Neutrophil (primary cell): Measurements from ENCODE around the gene ME3.

Experiments
- H3K27ac ChIP-seq: fragments of 200-600 bp; sonication (generic); 2 replicates; pipeline ENCODE4 v1.5.1; 2016; ENCODE audit warnings: mild to moderate bottlenecking, moderate library complexity
- H3K27me3 ChIP-seq: fragments of 200-600 bp; sonication (generic); 2 replicates; pipeline ENCODE4 v1.6.0; 2016; ENCODE audit warnings: mild to moderate bottlenecking
- H3K36me3 ChIP-seq: fragments of 200-600 bp; sonication (generic); 2 replicates; pipeline ENCODE4 v1.5.1; 2017
- H3K4me1 ChIP-seq, 2 experiments: fragments of 200-600 bp in 1 of 2; sonication (generic) in 1 of 2; 1 replicate in 1 of 2; 2 replicates in 1 of 2; pipeline versions ENCODE4 v1.5.1 to v1.6.1; 2013 to 2016; ENCODE audit warnings: low read depth in 1 of 2, low read length in 1 of 2, mild to moderate bottlenecking in 1 of 2, moderate library complexity in 1 of 2; ENCODE audit not compliant: control insufficient read depth in 1 of 2, insufficient read depth in 1 of 2
- H3K4me3 ChIP-seq, 2 experiments: fragments of 200-600 bp in 1 of 2; sonication (generic) in 1 of 2; 1 replicate in 1 of 2; 2 replicates in 1 of 2; pipeline ENCODE4 v1.5.1; 2013 to 2016; ENCODE audit warnings: low read depth in 1 of 2, low read length in 1 of 2, mild to moderate bottlenecking in 1 of 2, moderate library complexity in 1 of 2
- H3K9me3 ChIP-seq: fragments of 200-600 bp; sonication (generic); 2 replicates; pipeline ENCODE4 v1.5.1; 2016
- CTCF ChIP-seq: fragments of 200-600 bp; sonication (generic); IDR thresholded peaks from 2 replicates; pipeline ENCODE4 v1.5.1; 2016; ENCODE audit warnings: antibody characterized with exemption

ME3 gene

GRCh38 chr11:86606836-86607481 lies 65.5 kb downstream of the ME3 start:
- Histone ChIP-seq H3K36me3 (no peaks in the 10 kb centered on the region), H3K27ac (no peak overlapping the region), H3K27me3 (no peaks in the 10 kb centered on the region), H3K9me3 (no peaks in the 10 kb centered on the region), H3K4me1 (no peaks in the 10 kb centered on the region), H3K4me3 (no peak overlapping the region)
- TF ChIP-seq CTCF = no peak

DNA sequence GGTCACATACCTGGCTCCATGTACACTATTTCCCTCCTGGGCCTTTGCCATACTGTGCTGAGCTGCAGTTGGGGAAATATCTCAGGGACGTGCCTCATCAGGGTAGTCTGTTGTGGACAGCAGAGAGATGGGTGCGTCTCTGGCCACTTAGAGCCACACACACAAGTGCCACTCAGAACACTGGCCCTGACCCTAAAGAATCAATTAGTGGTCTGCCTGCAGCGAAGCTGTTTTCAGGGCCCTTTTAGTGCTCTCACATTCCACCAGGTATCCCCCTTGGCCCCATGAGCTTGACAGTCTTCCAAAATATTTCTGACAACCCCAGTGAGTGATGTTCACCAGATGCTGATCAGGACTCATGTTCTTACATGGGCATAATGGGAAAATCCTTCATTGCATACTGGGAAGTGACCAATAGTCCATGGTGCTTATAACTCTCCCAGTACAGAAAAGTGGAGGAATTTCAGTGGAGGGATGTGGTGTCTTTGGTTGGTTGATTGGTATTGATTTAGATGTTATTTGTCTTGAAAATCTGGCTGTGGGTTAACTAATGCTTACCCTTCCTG lies 66.1 kb downstream of the ME3 start:
- Histone ChIP-seq H3K27ac (no peak overlapping the region), H3K36me3 (no peaks in the 10 kb centered on the region), H3K9me3 (no peaks in the 10 kb centered on the region), H3K4me3 (no peak overlapping the region), H3K27me3 (no peaks in the 10 kb centered on the region), H3K4me1 (no peaks in the 10 kb centered on the region)
- TF ChIP-seq CTCF = no peak

- TF ChIP-seq CTCF = no peak
Observed at GRCh38 chr11:86596861-86597586, 75.4 kb downstream of the ME3 start.

DNA sequence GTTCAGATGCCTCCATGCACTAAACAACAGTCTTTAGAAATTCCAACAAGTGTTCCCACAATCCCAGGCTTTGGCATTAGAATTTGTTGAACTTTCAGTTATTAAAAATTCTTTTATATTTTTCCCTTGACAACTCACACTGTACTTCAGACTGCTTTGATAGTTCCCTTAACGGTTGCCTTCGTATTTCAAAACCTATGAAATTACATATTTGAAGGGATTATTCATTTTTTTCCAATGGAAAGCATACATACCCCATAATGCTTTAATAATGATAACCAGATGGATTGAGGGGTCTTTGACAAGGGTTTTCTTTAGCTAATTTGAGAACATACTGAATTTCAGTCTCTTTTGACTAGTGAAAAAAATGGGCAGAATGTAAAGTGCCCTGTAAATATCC lies 76.5 kb downstream of the ME3 start:
- no peaks in the 10 kb centered on the region for H3K36me3 ChIP-seq
- H3K27me3 ChIP-seq = no peaks in the 10 kb centered on the region
- no peak overlapping the region for H3K4me3 ChIP-seq
- H3K27ac ChIP-seq = no peak overlapping the region
- peaks cover 0 to 6% of the 10 kb centered on the region in 2 experiments for H3K4me1 ChIP-seq
- no peak for TF ChIP-seq CTCF
- H3K9me3 ChIP-seq = no peaks in the 10 kb centered on the region

More at GRCh38 chr11:86596861-86597586, 75.4 kb downstream of the ME3 start:
- no peaks in the 10 kb centered on the region for H3K36me3 ChIP-seq
- no peak overlapping the region for H3K27ac ChIP-seq
- peaks cover 0 to 6% of the 10 kb centered on the region in 2 experiments for H3K4me1 ChIP-seq
- no peaks in the 10 kb centered on the region for H3K27me3 ChIP-seq
- no peaks in the 10 kb centered on the region for H3K9me3 ChIP-seq
- H3K4me3 ChIP-seq = no peak overlapping the region

GRCh38 chr11:86595451-86595850 lies 77.0 kb downstream of the ME3 start:
- Histone ChIP-seq H3K4me1 (peaks cover 0 to 6% of the 10 kb centered on the region in 2 experiments), H3K36me3 (no peaks in the 10 kb centered on the region), H3K4me3 (no peak overlapping the region), H3K27me3 (no peaks in the 10 kb centered on the region), H3K27ac (no peak overlapping the region), H3K9me3 (no peaks in the 10 kb centered on the region)
- no peak for TF ChIP-seq CTCF
